ENCODE measurements around the gene RSAD2.

- TF ChIP-seq POLR2AphosphoS5 (IDR thresholded peaks at IDR 0.05; ENCODE audit: borderline replicate concordance, low read depth, low read length) (no peak), EZH2 (IDR thresholded peaks at IDR 0.05) (no peak), FOXP2 (optimal IDR thresholded peaks at IDR 0.05; ENCODE audit: control extremely low read depth, extremely low read length, insufficient read depth) (no peak)
Observed at GRCh38 chr2:6913415-6914157, 36.0 kb downstream of the RSAD2 start.
